ENCODE data around the gene ACTR5.

The ACTR5 gene

GRCh38 chr20:38730167-38730988 lies 17.9 kb upstream of the ACTR5 start:
- no peak for TF ChIP-seq CTCF (IDR thresholded peaks at IDR 0.05)

GRCh38 chr20:38730989-38731737 lies 17.1 kb upstream of the ACTR5 start:
- peak; percentile 100 for TF ChIP-seq CTCF (IDR thresholded peaks at IDR 0.05)

GRCh38 chr20:38731738-38732113 lies 16.5 kb upstream of the ACTR5 start:
- TF ChIP-seq CTCF (IDR thresholded peaks at IDR 0.05): peak; percentile 45

GRCh38 chr20:38732981-38733380 lies 15.3 kb upstream of the ACTR5 start:
- TF ChIP-seq CTCF (IDR thresholded peaks at IDR 0.05): no peak

GRCh38 chr20:38735172-38735571 lies 13.1 kb upstream of the ACTR5 start:
- TF ChIP-seq CTCF (IDR thresholded peaks at IDR 0.05): no peak

GRCh38 chr20:38737887-38738286 lies 10.4 kb upstream of the ACTR5 start:
- no peak for TF ChIP-seq CTCF (IDR thresholded peaks at IDR 0.05)

GRCh38 chr20:38745757-38746156 lies 2.5 kb upstream of the ACTR5 start:
- TF ChIP-seq CTCF (IDR thresholded peaks at IDR 0.05): no peak
